CD14-positive monocyte (primary cell): ENCODE measurements around the gene SPRTN. TPM values are rescaled to one million over a fixed set of nuclear protein-coding genes. Genes with fewer than 3 reads are reported as not detected.

Experiments
- DNase-seq, 3 donors: peaks; one replicate each; pipeline ENCODE4 v3.0.0-alpha.2; 2011 to 2022
- H2AFZ ChIP-seq: 2 replicates; pipeline ENCODE4 v1.6.0; 2012; ENCODE audit warnings: mild to moderate bottlenecking, low read depth, low read length, inconsistent platforms; ENCODE audit not compliant: insufficient read depth, poor library complexity, severe bottlenecking
- H3K27ac ChIP-seq, 2 donors: 1 replicate in 1 of 2; 2 replicates in 1 of 2; pipeline ENCODE4 v1.5.1; 2012 to 2013; ENCODE audit warnings: low read length in 2 of 2, control low read depth in 1 of 2, inconsistent platforms in 1 of 2, low read depth in 1 of 2, mild to moderate bottlenecking in 1 of 2
- H3K27me3 ChIP-seq, 2 donors: one replicate each; pipeline versions ENCODE4 v1.6.0 to v1.6.1; 2011 to 2013; ENCODE audit warnings: low read length in 2 of 2; ENCODE audit not compliant: control insufficient read depth in 2 of 2, insufficient read depth in 2 of 2
- H3K36me3 ChIP-seq, 2 donors: replicated peaks in 1 of 2; 1 replicate in 1 of 2; 2 replicates in 1 of 2; pipeline versions ENCODE4 v1.5.1 to v1.6.1; 2012 to 2013; ENCODE audit warnings: low read length in 2 of 2, control low read depth in 1 of 2, inconsistent platforms in 1 of 2, mild to moderate bottlenecking in 1 of 2; ENCODE audit not compliant: insufficient read depth in 2 of 2, control insufficient read depth in 1 of 2
- H3K4me1 ChIP-seq, 2 donors: 1 replicate in 1 of 2; 2 replicates in 1 of 2; pipeline versions ENCODE4 v1.5.1 to v1.6.1; 2012 to 2013; ENCODE audit warnings: low read length in 2 of 2, control low read depth in 1 of 2, inconsistent platforms in 1 of 2, mild to moderate bottlenecking in 1 of 2, moderate library complexity in 1 of 2; ENCODE audit not compliant: insufficient read depth in 2 of 2, control insufficient read depth in 1 of 2
- H3K4me2 ChIP-seq: replicated peaks from 2 replicates; pipeline ENCODE3; 2012; ENCODE audit warnings: low read length, moderate library complexity, mild to moderate bottlenecking; ENCODE audit not compliant: poor library complexity, severe bottlenecking; ENCODE audit errors: extremely low read depth
- H3K4me3 ChIP-seq, 3 experiments: fragments of 200-600 bp in 1 of 3; sonication (generic) in 1 of 3; replicated peaks in 1 of 3; 1 replicate in 2 of 3; 2 replicates in 1 of 3; pipeline ENCODE4 v1.5.1; 2011 to 2013; ENCODE audit warnings: low read length in 3 of 3, mild to moderate bottlenecking in 3 of 3, control low read depth in 2 of 3, low read depth in 2 of 3, inconsistent platforms in 1 of 3, moderate library complexity in 1 of 3
- H3K79me2 ChIP-seq: 2 replicates; pipeline ENCODE4 v1.6.0; 2012; ENCODE audit warnings: mild to moderate bottlenecking, control low read depth, inconsistent platforms, low read length, moderate library complexity; ENCODE audit not compliant: insufficient read depth
- H3K9ac ChIP-seq: 2 replicates; pipeline ENCODE4 v1.6.0; 2017; ENCODE audit warnings: low read length, mild to moderate bottlenecking; ENCODE audit not compliant: insufficient read depth, poor library complexity, severe bottlenecking
- H3K9me3 ChIP-seq, 2 donors: replicated peaks in 1 of 2; 1 replicate in 1 of 2; 2 replicates in 1 of 2; pipeline versions ENCODE4 v1.5.1 to v1.6.1; 2012 to 2013; ENCODE audit warnings: low read length in 2 of 2, control low read depth in 1 of 2; ENCODE audit not compliant: control insufficient read depth in 1 of 2, insufficient read depth in 1 of 2
- H4K20me1 ChIP-seq: 2 replicates; pipeline ENCODE4 v1.6.0; 2012; ENCODE audit warnings: mild to moderate bottlenecking, low read length, control low read depth, moderate library complexity; ENCODE audit not compliant: insufficient read depth
- H3K27ac Mint-ChIP-seq, 7 donors: one replicate each; pipeline ENCODE4 v1.8.0; 2020; ENCODE audit warnings: mild to moderate bottlenecking in 7 of 7, mixed read lengths in 7 of 7, moderate library complexity in 6 of 7, inconsistent platforms in 2 of 7
- H3K27me3 Mint-ChIP-seq, 3 donors: one replicate each; pipeline ENCODE4 v1.8.0; 2021 to 2022; ENCODE audit warnings: low read depth in 3 of 3, mild to moderate bottlenecking in 3 of 3, mixed read lengths in 3 of 3, moderate library complexity in 3 of 3, inconsistent platforms in 1 of 3
- H3K36me3 Mint-ChIP-seq, 2 donors: one replicate each; pipeline ENCODE4 v1.8.0; 2020; ENCODE audit warnings: mixed read lengths in 2 of 2, inconsistent platforms in 1 of 2, mild to moderate bottlenecking in 1 of 2
- H3K4me1 Mint-ChIP-seq: one replicate; pipeline ENCODE4 v1.8.0; 2020; ENCODE audit warnings: mild to moderate bottlenecking, mixed read lengths
- H3K4me3 Mint-ChIP-seq, 2 donors: one replicate each; pipeline ENCODE4 v1.8.0; 2020; ENCODE audit warnings: mild to moderate bottlenecking in 2 of 2, mixed read lengths in 2 of 2, moderate library complexity in 1 of 2
- H3K9me3 Mint-ChIP-seq, 7 donors: one replicate each; pipeline ENCODE4 v1.8.0; 2020 to 2022; ENCODE audit warnings: mixed read lengths in 7 of 7, mild to moderate bottlenecking in 6 of 7, moderate library complexity in 6 of 7, inconsistent platforms in 2 of 7
- CTCF ChIP-seq: fragments of 200-600 bp; IDR thresholded peaks from one replicate; pipeline ENCODE4 v1.8.0; 2022; ENCODE audit warnings: antibody characterized with exemption, mild to moderate bottlenecking
- WGBS: methylation state at CpG from one replicate; pipeline ENCODE4 v1.1.5; 2013; ENCODE audit warnings: missing lambda C conversion rate; ENCODE audit not compliant: insufficient coverage; 5-methylcytosine and 5-hydroxymethylcytosine counted together
- intact Hi-C, 2 donors: fragments of 100-400 bp; cut with micrococcal nuclease; formaldehyde crosslinking; loops; one replicate each; pipeline versions ENCODE4 v1.15.0 to v1.15.1; 2023
- polyA plus RNA-seq, 3 donors: library from polyadenylated mRNA; depleted of rRNA in 1 of 3; unstranded in 2 of 3; stranded (reverse) in 1 of 3; fragments of 300-500 nt in 2 of 3; fragments of >200 nt in 1 of 3; fragmentation: Illumina TruSeq in 2 of 3; gene quantifications; 1 replicate in 2 of 3; 2 replicates in 1 of 3; pipeline ENCODE4 v1.2.3, GENCODE V29; 2012 to 2021

Gene SPRTN
- polyA plus RNA-seq, 3 donors: 4.5 to 9.1 (median 7.8) TPM

GRCh38 chr1:231363624-231364023, 25.5 kb downstream of the SPRTN start:
- Histone ChIP-seq H4K20me1 (peaks cover 25% of the 10 kb centered on the region), H3K4me2 (no peak overlapping the region), H3K4me3 (no peak overlapping the region), H3K9ac (no peak overlapping the region), H3K27me3 (no peaks in the 10 kb centered on the region), H3K4me1 (peaks cover 0 to 9% of the 10 kb centered on the region in 2 donors), H3K9me3 (no peaks in the 10 kb centered on the region), H3K79me2 (no peaks in the 10 kb centered on the region), H2AFZ (no peak overlapping the region), H3K27ac (no peak overlapping the region), H3K36me3 (peaks cover 36 to 75% of the 10 kb centered on the region in 2 donors)
- no peak for TF ChIP-seq CTCF
- Mint-ChIP-seq H3K27me3 (no peaks in the 10 kb centered on the region), H3K27ac (no peak overlapping the region), H3K36me3 (peaks cover 50 to 63% of the 10 kb centered on the region in 2 donors), H3K4me1 (peaks cover 7% of the 10 kb centered on the region), H3K4me3 (no peak overlapping the region), H3K9me3 (no peaks in the 10 kb centered on the region)
- no peak for DNase-seq
- no CpG with 5 or more reads among the region's 1 CpG for WGBS
- intact Hi-C loops: no loop called here

GRCh38 chr1:231364192-231364591, 26.1 kb downstream of the SPRTN start:
- H4K20me1 ChIP-seq: peaks cover 28% of the 10 kb centered on the region
- no peak overlapping the region for H3K27ac ChIP-seq
- no peaks in the 10 kb centered on the region for H3K9me3 ChIP-seq
- no peak overlapping the region for H3K4me3 Mint-ChIP-seq
- H3K36me3 ChIP-seq: peaks cover 41 to 81% of the 10 kb centered on the region in 2 donors
- TF ChIP-seq CTCF: no peak
- no peaks in the 10 kb centered on the region for H3K79me2 ChIP-seq
- H3K4me1 ChIP-seq: peaks cover 0 to 7% of the 10 kb centered on the region in 2 donors
- H3K27me3 ChIP-seq: no peaks in the 10 kb centered on the region
- H3K9me3 Mint-ChIP-seq: no peaks in the 10 kb centered on the region
- H3K9ac ChIP-seq: no peak overlapping the region
- peaks cover 54 to 67% of the 10 kb centered on the region in 2 donors for H3K36me3 Mint-ChIP-seq
- intact Hi-C loops: no loop called here
- H3K4me2 ChIP-seq: no peak overlapping the region
- H3K27ac Mint-ChIP-seq: no peak overlapping the region
- DNase-seq: no peak
- H2AFZ ChIP-seq: no peak overlapping the region
- WGBS: no CpG with 5 or more reads among the region's 5 CpGs
- no peaks in the 10 kb centered on the region for H3K27me3 Mint-ChIP-seq
- no peak overlapping the region for H3K4me3 ChIP-seq
- peaks cover 5% of the 10 kb centered on the region for H3K4me1 Mint-ChIP-seq
